Measurements from ENCODE around the gene ST6GALNAC2.
"Not testable (repeated sequence)": the region's sequence is repeated elsewhere in the genome, so short reads cannot be mapped to it uniquely, and the experiment has no call there.

Gene ST6GALNAC2

DNA sequence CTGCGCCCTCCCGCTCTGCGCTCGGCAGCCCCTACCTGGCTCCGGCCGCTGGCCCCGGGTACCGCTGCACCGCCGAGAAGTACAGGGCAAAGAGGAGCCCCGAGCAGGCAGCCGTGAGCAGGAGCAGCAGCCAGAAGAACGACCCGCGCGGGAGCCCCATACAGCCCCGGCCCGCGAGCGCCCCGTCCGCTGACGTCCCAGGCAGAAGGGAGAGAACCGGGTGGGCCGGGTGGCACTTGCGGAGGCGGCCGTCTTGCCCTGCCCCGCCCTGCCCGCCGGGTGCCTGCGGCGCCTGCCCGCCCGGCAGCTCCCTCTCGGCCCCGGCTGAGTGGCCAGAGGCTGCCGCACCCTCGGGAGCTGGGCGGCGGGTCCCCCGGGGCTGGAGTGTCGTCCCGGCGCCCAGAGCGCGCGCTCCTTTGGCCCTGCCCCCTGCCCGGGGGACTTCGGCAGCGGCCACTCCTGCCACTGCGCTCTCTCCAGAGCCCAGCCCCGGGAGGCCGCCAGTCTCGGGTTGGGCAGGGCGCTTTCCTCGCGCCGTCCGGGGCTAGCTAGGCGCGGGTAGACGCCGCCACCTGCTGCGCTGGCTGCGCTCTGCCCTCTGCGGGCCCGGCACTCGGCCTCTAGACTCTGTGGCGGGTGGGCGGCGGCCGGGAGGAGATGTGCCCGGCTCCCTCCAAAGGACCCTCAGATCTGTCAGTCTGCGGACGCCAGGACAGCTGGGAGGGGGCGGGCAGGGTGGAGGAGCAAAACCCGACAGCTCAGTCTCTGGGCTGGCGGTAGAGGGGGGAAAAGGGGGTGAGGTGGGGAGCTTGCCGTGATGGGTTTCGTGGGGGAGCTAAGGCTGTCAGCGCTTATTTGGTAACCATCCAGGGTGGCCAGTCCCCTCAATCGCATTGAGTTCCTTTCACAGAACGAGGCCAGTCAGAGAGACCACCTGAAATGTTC, at the start of gene ST6GALNAC2:
Gene ST6GALNAC2 (minus strand): TSS at position 212 of the 945 bp plus-strand sequence. CDS start 52 bp downstream, at position 160.
- peak in 1 of 2 donors; percentile 4 for DNase-seq (ENCODE audit: low read depth in 2 of 2)

DNA sequence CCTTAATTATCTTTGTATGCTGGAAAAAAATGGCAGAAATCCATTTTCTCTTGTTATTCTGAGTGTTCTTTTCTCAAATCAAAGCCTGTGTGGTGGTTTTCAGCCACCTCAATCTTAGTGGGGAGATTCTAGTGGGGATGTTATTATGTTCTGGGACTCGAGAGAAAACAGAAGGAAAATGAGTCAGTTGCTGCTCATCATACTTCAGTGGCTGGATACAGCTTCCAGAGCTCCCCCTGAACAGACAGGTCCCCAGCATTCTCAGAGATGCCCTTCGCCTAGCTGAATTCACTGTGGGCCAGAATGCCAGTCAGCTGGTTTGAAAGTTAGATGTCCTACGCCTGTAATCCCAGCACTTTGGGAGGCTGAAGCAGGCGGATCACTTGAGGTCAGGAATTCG, 49.4 kb upstream of the ST6GALNAC2 start:
- DNase-seq (ENCODE audit: low read depth in 2 of 2), result no peak

DNA sequence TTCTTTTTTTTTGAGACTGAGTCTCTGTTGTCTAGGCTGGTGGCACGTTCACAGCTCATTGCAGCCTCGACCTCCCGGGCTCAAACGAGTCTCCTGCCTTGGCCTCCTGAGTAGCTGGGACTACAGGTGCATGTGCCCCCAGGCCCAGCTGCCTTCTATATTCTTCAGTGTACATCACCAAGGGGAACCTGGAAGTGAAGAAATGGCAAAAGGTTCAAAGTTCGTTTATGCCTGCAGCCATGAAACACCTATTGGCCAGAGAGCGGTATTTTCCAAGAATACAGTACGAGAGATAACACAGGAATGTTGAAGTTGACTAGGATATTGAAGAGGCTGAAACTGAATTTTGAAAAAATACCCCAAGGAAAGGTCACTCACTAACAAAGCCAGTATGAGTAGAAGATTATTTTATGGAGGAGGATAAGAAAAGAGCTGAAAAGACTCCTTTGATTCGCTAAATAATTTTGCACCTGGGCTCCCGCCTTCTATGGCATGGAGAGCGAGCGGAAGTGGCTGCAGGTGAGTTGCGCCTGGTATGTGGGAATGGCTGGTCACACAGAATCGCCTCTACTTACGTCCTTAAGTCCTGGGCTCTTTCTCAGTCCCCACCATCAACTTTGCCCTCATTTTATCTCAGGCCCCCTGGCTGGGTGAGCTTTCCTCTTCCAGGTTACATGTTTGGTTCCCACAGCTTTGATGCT, 48.1 kb upstream of the ST6GALNAC2 start:
- no peak for DNase-seq (ENCODE audit: low read depth in 2 of 2)

DNA sequence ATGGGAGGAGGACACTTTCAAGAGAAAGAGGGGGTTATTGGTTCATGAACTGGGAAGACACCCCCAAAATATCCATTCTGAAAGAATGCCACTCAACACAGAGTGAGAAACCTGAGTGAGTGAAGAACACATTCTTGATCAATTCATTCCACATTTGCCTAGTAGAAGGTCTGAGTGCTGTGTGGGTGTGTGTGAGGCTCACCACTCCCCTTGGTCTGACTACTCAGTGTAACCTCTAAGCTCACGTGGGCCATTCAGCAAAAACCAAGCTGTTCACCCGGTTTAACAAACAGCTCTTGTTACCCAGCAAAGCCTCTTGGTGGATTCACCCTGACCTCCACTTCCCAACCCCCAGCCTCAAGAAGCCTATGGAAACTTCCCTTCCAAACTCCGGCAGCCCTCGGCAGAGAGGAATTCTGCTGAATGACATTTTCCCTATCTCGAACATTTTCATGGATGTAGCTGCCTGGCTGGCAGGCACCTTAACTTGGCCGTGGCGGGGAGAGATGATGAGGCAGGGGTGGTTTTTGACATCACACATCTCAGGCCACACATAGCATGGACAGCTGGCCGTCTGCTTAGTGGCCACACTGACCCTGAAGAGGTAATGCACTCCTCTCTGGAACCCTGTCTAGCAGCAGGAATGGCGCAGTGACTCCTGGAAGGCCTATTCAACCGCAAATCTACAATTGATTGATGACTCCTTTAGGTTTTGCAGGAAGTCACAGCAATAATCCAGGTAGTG, 46.3 kb upstream of the ST6GALNAC2 start:
- no peak for DNase-seq (ENCODE audit: low read depth in 2 of 2)

DNA sequence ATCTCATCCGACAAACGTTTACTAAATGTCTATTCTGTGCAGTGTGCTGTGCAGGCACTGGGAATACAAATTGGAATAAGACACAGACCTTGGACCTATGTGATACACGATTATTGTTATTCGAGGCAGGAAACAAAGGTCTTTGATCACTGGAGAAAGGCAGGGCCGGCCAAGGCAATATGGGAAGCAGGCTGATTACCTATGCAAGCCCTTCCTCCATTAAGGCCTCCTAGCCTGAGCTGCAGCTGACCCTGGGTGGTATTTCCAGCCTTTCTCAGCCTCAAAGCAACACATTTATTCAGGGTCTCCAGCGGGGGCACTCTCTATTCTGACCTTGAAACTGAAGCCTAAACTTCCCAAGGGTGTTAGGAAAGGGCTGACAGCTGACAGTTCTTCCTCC, 44.5 kb upstream of the ST6GALNAC2 start:
- no peak for DNase-seq (ENCODE audit: low read depth in 2 of 2)

DNA sequence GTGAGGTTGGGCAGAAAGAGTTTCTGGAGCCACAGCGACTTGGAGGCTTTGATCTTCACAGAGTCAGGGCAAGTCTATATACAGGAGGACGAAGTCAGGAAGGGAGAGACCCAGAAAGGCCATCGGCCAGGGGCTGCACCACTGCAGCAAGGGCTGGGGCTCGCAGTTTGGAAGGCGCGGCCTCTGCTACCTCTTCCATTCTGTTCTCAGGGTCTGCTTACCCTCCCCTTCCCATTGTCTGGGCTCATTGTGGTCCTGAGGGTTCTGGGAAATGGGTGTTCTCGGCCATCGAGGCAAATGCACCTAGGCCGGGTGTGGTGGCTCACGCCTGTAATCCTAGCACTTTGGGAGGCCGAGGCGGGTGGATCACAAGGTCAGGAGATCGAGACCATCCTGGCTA, 41.9 kb upstream of the ST6GALNAC2 start:
- no peak for DNase-seq (ENCODE audit: low read depth in 2 of 2)

DNA sequence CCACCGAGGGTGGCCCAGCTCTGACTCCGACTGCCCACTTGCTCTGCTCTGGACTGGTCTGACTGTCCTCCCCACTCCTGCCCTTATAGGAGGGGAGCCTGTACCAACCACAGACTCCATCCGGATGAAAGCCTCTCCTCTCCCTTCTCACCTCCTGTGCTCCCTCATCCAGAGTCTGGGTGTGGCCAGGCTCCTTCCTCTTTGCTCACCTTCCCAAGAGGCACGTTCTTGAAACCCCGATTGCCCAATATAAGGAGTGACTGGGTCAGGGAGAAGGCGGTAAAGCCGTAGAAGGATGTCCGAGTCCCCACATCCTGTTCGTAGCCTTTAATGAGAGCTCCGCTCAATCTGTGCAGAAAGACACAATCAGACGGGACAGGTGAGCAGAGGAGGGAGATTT, 40.8 kb upstream of the ST6GALNAC2 start:
- DNase-seq (ENCODE audit: low read depth in 2 of 2), result no peak

DNA sequence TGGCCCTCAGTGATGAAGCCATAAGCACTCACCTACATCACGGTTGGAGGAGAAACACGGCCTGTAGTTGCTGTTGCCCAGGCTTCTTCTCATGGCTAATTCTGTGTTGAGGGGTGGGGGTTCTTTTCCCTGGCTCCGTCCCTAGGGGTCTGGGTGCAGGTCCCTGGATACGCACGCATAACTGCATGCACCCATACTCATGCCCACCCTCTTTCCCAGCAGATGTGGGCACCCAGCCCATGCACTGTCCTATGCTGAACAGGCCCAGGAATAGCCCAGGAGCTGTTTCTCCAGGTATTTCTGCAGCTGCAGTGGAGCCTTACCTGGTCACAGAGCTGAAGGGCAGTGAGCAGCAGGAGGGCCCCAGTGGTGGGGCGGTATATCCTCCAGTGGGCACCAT, 39.8 kb upstream of the ST6GALNAC2 start:
- no peak for DNase-seq (ENCODE audit: low read depth in 2 of 2)

DNA sequence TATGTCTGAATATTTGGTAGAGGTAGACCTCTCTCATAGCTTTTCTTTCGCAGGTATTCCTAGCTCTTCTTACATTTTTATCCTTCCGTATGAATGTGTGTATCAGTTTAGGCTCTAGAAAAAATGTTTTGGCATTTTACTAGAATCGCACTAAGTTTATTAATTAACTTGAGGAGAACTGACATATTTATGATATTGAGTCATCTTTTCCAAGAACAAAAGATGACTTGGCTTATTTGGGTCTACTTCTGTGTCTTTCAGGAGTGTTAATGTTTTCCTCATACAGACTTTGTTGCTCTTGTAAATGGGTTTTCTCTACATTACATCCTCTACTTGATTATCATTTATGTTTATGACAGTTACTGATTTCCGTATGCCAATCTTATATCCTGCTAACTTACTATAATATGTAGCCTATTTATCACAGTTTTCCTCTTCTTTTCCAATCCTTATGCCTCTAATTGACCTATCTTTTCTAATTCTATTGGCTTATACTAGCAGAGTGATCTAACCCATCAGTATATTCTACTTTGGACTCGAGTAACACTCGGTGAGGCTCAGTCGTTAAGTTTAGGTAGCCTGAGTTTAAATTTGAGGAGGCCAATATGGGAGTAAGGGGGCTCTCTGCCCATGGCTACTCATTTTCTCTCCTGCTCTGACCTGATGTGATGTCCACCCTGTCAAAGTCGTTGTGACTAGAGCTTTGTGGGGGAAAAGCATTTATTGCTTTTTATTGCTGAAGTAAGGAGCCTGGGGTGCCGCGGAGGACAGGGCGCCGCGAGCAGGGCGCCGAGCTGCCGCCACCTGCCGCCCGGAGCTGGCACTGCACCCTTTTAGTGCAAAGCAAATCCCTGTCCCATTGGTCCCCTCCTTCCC, 37.8 kb upstream of the ST6GALNAC2 start:
- DNase-seq (ENCODE audit: low read depth in 2 of 2), result peak; percentile 53 to 61

DNA sequence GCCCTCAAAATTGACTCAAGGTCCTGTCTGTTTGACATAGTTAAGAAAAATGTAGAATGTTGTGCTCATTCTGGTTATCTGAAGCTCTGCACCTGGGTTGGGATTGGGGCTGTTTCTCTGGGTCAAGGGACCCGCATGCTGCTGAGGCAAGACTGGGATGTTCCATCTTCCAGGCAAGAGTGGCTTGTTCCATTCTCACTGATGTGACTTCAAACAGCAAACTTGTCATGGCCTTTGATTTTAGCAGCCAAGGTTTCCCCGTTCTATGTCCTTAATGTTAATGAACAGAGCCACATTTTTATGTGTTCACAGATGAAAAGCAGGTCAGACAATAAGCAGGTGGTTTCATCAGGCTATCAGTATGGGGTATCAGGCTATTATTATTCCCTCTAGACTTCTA, 32.2 kb upstream of the ST6GALNAC2 start:
- no peak for DNase-seq (ENCODE audit: low read depth in 2 of 2)

DNA sequence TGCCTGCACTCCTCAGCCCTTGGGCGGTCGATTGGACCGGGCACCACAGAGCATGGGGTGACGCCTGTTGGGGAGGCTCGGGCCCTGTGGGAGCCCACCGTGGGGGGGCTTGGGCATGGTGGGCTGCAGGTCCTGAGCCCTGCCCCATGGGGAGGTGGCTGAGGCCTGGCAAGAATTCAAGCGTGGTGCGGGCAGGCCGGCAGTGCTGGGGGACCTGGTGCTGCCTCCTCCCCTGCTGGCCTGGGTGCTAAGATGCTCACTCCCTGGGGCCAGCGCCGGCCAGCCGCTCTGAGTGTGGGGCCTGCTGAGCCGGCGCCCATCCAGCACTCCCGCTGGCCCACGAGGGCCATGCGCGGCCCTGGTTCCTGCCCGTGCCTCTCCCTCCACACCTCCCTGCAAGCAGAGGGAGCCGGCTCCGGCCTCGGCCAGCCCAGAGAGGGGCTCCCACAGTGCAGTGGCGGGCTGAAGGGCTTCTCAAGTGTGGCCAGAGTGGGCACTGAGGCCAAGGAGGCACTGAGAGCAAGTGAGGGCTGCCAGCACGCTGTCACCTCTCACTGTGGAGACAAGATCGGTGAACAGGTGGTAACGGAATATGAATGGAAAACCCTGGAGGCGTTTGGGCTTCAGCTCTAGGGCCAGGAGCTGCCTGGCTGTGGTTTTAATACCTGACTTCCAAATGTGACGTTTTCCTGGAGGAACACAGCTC, 29.4 kb upstream of the ST6GALNAC2 start:
- DNase-seq (ENCODE audit: low read depth in 2 of 2), result no peak

DNA sequence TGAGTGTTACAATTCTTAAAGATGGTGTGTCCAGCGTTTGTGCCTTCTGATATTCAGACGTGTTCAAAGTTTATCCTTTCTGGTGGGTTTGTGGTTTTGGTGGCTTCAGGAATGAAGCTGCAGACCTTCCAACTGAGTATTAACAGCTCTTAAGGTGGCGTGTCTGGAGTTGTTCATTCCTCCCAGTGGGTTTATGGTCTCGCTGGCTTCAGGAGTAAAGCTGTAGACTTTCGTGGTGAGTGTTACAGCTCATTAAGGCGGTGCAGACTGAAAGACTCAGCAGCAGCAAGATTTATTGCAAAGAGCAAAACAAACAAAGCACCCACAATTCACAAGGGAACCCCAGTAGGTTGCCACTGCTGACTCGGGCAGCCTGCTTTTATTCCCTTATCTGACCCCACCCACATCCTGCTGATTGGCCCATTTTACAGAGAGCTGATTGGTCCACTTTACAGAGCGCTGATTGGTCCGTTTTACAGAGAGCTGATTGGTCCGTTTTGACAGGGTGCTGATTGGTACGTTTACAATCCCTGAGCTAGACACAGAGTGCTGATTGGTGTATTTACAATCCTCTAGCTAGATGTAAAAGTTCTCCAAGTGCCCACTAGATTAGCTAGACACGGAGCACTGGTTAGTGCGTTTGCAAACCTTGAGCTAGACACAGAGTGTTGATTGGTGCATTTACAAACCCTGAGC, 28.6 kb upstream of the ST6GALNAC2 start:
- not testable (repeated sequence) for DNase-seq (ENCODE audit: low read depth in 2 of 2)

DNA sequence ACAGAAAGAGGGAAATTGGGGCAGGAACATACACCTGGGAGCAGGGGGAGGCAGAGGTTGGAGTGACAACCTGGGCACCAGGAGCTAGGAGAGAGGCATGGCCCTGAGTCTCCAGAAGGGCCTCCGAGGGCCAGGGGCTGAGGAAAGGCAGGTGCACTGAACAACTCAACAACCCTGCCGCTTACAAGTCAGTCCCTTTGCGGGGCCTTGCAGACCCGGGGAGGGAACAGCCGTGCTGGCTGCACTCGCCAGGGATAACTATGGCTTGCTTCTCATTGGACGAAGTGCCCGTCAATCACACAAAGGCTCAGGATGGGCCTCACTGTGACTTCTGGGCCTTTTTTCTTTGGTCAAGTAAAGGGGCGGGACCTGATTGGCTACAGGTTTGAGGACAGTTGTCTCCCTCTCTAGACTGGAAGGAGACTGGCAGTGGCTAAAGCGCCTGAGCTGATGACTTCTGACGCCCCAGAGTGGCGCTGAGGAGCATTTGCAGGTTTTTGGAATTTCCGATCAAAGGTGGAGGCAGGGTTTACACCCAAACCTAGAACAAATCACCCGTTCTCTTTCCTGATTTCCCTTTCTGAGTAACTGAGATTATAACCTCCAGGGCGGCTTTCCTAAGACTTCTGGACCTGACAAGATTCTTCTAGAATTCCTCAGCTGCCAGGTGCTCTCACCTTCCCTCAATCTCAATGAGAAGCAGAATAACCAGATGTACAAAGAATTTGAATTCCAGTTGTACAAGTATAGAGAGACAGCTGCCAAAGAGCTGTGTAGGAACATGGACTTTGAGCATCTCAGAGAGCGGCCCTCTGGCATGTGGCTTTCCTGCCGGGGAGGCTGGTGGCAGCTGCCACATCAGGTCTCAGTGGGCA, 27.6 kb upstream of the ST6GALNAC2 start:
- no peak for DNase-seq (ENCODE audit: low read depth in 2 of 2)

DNA sequence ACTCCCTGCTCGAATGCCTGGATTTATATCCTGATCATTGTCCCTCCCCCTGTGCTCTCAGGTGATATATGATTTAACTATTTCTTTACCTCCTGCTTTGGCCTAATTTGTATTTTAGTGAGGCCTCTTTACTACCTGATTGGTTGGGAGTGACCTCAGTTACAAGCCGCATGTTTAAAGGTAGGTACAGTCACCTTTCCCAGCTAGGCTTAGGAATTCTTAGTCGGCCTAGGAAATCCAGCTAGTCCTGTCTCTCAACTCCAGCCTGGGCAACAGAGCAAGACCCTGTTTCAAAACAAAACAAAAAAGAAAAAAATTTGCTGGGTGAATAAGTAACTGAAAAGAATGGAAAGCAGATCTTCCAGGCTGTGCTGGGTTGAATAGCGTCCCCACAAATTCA, 26.8 kb upstream of the ST6GALNAC2 start:
- DNase-seq (ENCODE audit: low read depth in 2 of 2), result no peak

DNA sequence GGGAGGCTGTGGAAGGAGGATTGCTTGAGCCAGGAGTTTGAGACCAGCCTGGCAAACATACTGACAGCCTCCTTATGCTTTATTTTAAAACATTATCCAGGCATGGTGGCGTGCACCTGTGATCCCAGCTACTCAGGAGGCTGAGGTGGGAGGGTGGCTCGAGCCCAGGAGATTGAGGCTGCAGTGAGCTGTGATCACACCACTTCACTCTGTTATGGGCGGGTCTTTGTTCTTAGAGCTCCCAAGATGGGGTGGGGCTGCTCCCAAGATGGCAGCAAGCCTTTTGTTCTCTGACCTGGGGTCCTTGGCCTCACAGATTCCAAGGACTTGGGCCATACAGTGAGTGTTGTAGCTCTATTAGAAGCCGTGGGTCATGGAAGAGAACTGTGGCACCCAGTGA, 26.1 kb upstream of the ST6GALNAC2 start:
- no peak for DNase-seq (ENCODE audit: low read depth in 2 of 2)

DNA sequence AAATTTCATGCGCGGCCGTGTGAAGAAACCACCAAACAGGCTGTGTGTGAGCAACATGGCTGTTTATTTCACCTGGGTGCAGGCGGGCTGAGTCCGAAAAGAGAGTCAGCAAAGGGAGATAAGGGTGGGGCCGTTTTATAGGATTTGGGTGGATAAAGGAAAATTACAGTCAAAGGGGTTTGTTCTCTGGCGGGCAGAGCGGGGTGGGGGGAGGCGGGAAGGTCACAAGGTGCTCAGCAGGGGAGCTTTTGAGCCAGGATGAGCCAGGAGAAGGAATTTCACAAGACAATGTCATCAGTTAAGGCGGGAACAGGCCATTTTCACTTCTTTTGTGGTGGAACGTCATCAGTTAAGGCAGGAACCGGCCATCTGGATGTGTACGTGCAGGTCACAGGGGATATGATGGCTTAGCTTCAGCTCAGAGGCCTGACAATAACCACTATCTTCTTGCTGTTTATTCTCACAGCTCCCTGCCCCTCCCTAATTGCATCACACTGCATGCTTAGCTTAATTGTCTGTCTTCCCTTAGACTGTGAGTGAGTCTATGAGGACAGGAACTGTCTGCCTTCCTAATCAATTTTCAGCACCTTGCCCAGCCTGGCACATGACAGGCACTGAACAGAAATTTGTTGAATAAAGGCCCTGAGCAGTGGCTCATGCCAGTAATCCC, 25.6 kb upstream of the ST6GALNAC2 start:
- DNase-seq (ENCODE audit: low read depth in 2 of 2), result not testable (repeated sequence)

DNA sequence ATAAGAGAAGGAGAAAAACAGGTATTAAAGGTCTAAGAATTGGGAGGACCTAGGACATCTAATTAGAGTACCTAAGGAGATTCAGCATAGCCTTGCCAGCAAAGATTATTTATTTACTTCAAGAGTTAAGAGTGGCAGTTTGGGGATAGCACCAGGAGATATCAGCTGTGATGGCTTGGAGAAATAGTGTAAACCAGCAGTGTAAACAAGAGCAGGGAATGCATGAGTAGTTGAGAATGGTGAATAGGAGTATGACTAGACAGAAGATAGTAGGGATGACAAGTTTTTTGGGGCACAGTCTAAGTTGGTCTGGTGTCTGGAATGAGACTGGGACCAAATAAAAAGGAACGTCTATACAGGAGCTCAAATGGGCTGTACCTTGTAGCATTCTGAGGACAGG, 21.0 kb upstream of the ST6GALNAC2 start:
- not testable (repeated sequence) for DNase-seq (ENCODE audit: low read depth in 2 of 2)

DNA sequence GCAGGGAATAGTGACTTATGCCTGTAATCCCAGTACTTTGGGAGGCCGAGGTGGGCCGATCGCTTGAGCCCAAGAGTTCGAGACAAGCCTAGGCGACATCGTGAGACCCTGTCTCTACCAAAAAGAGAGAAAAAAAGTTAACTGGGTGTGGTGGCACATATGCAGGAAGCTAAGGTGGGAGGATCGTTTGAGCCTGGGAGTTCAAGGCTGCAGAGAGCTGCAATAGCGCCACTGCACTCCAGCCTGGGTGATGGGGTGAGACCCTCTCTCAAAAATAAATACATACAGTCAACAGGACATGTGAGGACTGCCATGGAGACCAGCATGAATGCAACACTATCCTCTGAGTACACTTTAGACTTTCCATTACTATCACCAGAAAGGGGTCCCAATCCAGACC, 15.4 kb upstream of the ST6GALNAC2 start:
- DNase-seq (ENCODE audit: low read depth in 2 of 2), result no peak
